ENCODE measurements around the gene PTCH2. TPM values are rescaled to one million over a fixed set of nuclear protein-coding genes. Genes with fewer than 3 reads are reported as not detected.

Gene PTCH2
- total RNA-seq, 1 donor from 2014 or later: not detected

DNA sequence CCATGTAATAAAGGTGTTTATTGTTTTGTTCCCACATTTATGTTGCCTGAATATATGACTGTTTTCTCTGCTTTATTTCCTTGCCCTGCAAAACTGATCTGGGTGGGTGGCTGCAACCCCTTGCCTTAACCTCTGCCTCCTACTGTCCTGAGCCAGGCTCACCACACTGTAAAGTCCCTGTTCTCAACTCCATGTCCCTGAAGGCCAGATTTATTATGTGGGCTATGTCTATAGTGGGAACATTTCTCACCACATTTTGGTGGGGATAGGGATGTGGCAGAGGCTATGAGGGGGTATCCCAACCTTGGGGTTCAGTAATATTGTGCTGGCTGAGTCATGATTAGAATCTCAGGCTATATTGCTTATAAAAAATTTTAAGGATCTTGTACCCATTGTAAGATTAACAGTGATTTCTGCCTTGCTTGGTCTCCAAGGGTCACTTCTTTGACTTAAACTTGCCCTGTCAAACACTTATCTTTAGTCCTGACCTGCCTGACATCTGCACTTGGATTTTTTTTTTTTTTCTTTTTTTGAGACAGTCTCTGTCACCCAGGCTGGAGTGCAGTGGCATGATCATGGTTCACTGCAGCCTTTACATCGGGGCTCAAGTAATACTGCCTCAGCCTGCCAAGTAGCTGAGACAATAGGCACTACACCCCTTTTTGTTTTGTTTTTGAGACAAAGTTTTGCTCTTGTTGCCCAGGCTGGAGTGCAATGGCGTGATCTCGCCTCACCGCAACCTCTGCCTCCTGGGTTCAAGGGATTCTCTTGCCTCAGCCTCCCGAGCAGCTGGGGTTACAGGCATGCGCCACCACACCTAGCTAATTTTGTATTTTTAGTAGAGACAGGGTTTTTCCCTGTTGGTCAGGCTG, 64.1 kb downstream of the PTCH2 start:
- H3K4me3 ChIP-seq: no peak overlapping the region
- no peaks in the 10 kb centered on the region for H3K9me3 ChIP-seq
- intact Hi-C loops (cut with DNase I): loop anchor here (5.0 kb wide), 1 partner anchor 523 kb away; no protein-coding TSS in a partner anchor
- no peak overlapping the region for H3K27ac ChIP-seq
- TF ChIP-seq, protein P1, sequence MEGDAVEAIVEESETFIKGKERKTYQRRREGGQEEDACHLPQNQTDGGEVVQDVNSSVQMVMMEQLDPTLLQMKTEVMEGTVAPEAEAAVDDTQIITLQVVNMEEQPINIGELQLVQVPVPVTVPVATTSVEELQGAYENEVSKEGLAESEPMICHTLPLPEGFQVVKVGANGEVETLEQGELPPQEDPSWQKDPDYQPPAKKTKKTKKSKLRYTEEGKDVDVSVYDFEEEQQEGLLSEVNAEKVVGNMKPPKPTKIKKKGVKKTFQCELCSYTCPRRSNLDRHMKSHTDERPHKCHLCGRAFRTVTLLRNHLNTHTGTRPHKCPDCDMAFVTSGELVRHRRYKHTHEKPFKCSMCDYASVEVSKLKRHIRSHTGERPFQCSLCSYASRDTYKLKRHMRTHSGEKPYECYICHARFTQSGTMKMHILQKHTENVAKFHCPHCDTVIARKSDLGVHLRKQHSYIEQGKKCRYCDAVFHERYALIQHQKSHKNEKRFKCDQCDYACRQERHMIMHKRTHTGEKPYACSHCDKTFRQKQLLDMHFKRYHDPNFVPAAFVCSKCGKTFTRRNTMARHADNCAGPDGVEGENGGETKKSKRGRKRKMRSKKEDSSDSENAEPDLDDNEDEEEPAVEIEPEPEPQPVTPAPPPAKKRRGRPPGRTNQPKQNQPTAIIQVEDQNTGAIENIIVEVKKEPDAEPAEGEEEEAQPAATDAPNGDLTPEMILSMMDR (IDR thresholded peaks at IDR 0.05): no peak
- H3K36me3 ChIP-seq: peaks cover 20 to 43% of the 10 kb centered on the region in 2 donors
- no peaks in the 10 kb centered on the region for H3K27me3 ChIP-seq
- no peak for DNase-seq (ENCODE audit: low spot score in 2 of 2)
- H3K4me1 ChIP-seq: peaks cover 8 to 13% of the 10 kb centered on the region in 2 donors

DNA sequence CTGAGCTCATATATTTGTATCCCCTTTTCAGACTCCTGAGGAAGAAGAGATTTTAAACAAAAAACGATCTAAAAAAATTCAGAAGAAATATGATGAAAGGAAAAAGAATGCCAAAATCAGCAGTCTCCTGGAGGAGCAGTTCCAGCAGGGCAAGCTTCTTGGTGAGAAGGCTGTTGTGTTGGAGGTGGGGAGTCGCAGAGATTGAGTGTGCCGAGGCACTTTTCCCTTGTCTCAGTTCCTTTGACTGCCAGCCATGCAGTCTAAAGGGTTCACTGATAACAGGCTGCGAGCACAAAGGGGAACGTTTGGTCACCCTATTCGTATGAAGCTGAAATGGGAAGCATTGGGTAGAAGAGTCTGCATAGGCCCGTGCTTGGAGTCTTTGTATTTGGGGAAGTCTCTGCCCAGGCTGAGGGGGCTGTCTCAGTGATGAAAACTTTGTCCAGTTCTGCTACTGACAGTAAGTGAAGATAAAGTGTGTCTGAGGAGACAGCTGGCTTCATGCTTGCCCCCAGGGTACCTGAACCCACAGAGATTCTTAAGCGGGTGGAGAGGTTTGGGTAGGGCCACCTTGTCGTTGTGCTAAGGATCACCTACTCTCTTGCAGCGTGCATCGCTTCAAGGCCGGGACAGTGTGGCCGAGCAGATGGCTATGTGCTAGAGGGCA, 65.0 kb downstream of the PTCH2 start:
- peaks cover 8 to 9% of the 10 kb centered on the region in 2 donors for H3K4me1 ChIP-seq
- no peak for DNase-seq (ENCODE audit: low spot score in 2 of 2)
- TF ChIP-seq, protein P1 (IDR thresholded peaks at IDR 0.05): no peak
- no peaks in the 10 kb centered on the region for H3K9me3 ChIP-seq
- H3K27ac ChIP-seq: no peak overlapping the region
- no peak overlapping the region for H3K4me3 ChIP-seq
- intact Hi-C loops (cut with DNase I): loop anchor here (5.0 kb wide), 1 partner anchor 524 kb away; no protein-coding TSS in a partner anchor
- H3K27me3 ChIP-seq: no peaks in the 10 kb centered on the region
- H3K36me3 ChIP-seq: peaks cover 20 to 43% of the 10 kb centered on the region in 2 donors

DNA sequence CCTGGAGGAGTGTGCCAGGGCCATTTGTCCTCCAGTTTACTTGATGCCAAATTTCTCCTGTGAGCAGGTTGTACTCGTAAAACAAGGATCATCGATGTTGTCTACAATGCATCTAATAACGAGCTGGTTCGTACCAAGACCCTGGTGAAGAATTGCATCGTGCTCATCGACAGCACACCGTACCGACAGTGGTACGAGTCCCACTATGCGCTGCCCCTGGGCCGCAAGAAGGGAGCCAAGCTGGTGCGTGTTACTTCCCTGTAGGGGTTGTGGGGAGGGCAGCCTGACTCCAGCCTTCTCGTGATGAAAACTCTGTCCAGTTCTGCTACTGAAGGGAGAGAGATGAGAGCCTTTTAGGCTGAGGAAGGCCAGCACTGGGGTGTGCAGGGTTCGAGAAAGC, 65.5 kb downstream of the PTCH2 start:
- TF ChIP-seq, protein P1 (IDR thresholded peaks at IDR 0.05): no peak
- Histone ChIP-seq H3K27ac (no peak overlapping the region), H3K4me3 (no peak overlapping the region), H3K36me3 (peaks cover 20 to 43% of the 10 kb centered on the region in 2 donors), H3K4me1 (peaks cover 8 to 9% of the 10 kb centered on the region in 2 donors), H3K9me3 (no peaks in the 10 kb centered on the region), H3K27me3 (no peaks in the 10 kb centered on the region)
- intact Hi-C loops (cut with DNase I): loop anchor here (5.0 kb wide), 1 partner anchor 525 kb away; no protein-coding TSS in a partner anchor
- DNase-seq (ENCODE audit: low spot score in 2 of 2): no peak

DNA sequence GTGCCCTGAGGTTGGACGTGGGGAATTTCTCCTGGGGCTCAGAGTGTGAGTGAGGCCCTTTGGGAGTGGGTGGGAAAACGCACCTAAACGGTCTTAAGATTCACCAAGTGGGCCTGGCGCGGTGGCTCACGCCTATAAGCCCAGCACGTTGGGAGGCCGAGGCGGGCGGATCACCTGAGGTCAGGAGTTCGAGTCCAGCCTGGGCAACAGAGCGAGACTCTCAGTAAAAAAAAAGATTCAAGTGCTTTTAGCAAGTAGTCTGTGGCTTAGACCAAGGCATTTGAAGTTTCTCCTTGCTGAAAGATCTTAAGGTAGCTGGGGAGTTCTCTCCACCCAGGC, 66.4 kb downstream of the PTCH2 start:
- TF ChIP-seq, protein P1 (IDR thresholded peaks at IDR 0.05): no peak
- no peaks in the 10 kb centered on the region for H3K27me3 ChIP-seq
- H3K27ac ChIP-seq: peak overlapping the region; percentile 89 to 93
- H3K4me3 ChIP-seq: peak overlapping the region; percentile 60 to 78
- no peak for DNase-seq (ENCODE audit: low spot score in 2 of 2)
- peaks cover 20 to 43% of the 10 kb centered on the region in 2 donors for H3K36me3 ChIP-seq
- H3K4me1 ChIP-seq: peaks cover 8 to 9% of the 10 kb centered on the region in 2 donors
- no peaks in the 10 kb centered on the region for H3K9me3 ChIP-seq
- intact Hi-C loops (cut with DNase I): loop anchor here (5.0 kb wide), 1 partner anchor 526 kb away; no protein-coding TSS in a partner anchor

DNA sequence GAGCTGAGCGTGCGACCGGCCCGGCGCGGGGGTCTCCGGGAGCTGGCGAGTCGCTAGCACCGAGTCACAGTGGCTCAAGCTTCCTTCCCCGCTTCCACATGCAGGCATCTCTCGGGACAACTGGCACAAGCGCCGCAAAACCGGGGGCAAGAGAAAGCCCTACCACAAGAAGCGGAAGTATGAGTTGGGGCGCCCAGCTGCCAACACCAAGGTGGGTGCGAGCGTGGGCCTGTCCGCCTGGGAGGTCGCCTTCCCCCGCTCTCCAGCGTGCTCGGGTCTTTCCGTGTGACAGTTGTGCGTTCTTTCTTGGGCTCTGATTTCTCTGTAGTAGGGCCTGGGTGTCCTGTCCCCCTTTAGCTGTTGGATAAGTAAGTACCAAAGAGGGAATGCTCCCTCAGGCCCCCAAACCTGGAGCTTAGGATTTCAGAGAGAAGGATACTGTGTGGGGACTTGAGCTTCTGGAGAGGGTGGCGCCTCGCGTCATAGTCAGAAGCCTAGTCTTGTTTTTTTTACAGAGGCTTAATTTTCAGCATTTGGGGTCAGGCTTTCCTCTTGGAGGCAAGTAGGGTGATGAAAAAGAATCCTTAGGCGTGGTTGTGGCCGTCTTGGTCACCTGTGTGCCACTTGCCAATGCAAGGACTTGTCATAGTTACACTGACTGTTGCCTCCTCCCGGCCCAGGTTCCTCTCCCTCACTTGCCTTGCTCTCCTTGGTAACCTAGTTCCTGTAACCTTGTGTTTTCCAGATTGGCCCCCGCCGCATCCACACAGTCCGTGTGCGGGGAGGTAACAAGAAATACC, 66.9 kb downstream of the PTCH2 start:
- Histone ChIP-seq H3K27ac (peak overlapping the region; percentile 89 to 93), H3K9me3 (no peaks in the 10 kb centered on the region), H3K36me3 (peaks cover 20 to 43% of the 10 kb centered on the region in 2 donors), H3K27me3 (no peaks in the 10 kb centered on the region), H3K4me1 (peaks cover 8 to 9% of the 10 kb centered on the region in 2 donors), H3K4me3 (peak overlapping the region; percentile 60 to 78)
- TF ChIP-seq, protein P1 (IDR thresholded peaks at IDR 0.05): no peak
- no peak for DNase-seq (ENCODE audit: low spot score in 2 of 2)
- intact Hi-C loops (cut with DNase I): loop anchor here (1.0 to 5.0 kb wide), 4 partner anchors 23 to 526 kb away; partner anchors contain the start of genes KIF2C and RNU5D-1

Data from ascending aorta (tissue), 2 donors.